Endothelial cell (in vitro differentiated cells): ENCODE results near the gene AIRE. TPM values are rescaled to one million over a fixed set of nuclear protein-coding genes. Genes with fewer than 3 reads are reported as not detected.
"Not testable (repeated sequence)": the region's sequence is repeated elsewhere in the genome, so short reads cannot be mapped to it uniquely, and the experiment has no call there.

Source experiments
- DNase-seq: peaks from one replicate; pipeline ENCODE4 v3.0.0; 2021; ENCODE audit warnings: low spot score
- H3K27ac Mint-ChIP-seq: one replicate; pipeline ENCODE4 v1.8.0; 2021; ENCODE audit warnings: mixed read lengths, inconsistent platforms; ENCODE audit not compliant: unreplicated experiment
- H3K27me3 Mint-ChIP-seq: one replicate; pipeline ENCODE4 v1.8.0; 2021; ENCODE audit warnings: mild to moderate bottlenecking, moderate library complexity, mixed read lengths, inconsistent platforms; ENCODE audit not compliant: unreplicated experiment
- H3K36me3 Mint-ChIP-seq: one replicate; pipeline ENCODE4 v1.8.0; 2021; ENCODE audit warnings: mild to moderate bottlenecking, low read depth, mixed read lengths, inconsistent platforms; ENCODE audit not compliant: unreplicated experiment
- H3K4me1 Mint-ChIP-seq: one replicate; pipeline ENCODE4 v1.8.0; 2021; ENCODE audit warnings: mild to moderate bottlenecking, mixed read lengths, inconsistent platforms; ENCODE audit not compliant: unreplicated experiment
- H3K4me3 Mint-ChIP-seq: one replicate; pipeline ENCODE4 v1.8.0; 2021; ENCODE audit warnings: mild to moderate bottlenecking, mixed read lengths, inconsistent platforms; ENCODE audit not compliant: unreplicated experiment
- H3K9me3 Mint-ChIP-seq: one replicate; pipeline ENCODE4 v1.8.0; 2021; ENCODE audit warnings: mixed read lengths, inconsistent platforms; ENCODE audit not compliant: unreplicated experiment
- CTCF ChIP-seq: fragments of 200-600 bp; sonication (generic); IDR thresholded peaks from one replicate; pipeline ENCODE4 v1.5.0; 2021; ENCODE audit warnings: antibody characterized with exemption; ENCODE audit not compliant: unreplicated experiment
- total RNA-seq: library from RNA; stranded (reverse); fragmentation: NEBNext Ultra II Directional; extraction: Animal tissue kit (Norgen Biotek cat#: 25700); gene quantifications from one replicate; pipeline ENCODE4 v1.2.1, GENCODE V29; 2021; ENCODE audit not compliant: unreplicated experiment

The AIRE gene
- total RNA-seq, 1 donor from 2014 or later, result not detected

GRCh38 chr21:44279354-44280260 lies 6.1 kb upstream of the AIRE start:
- TF ChIP-seq CTCF, result no peak
- no peak for DNase-seq
- no peaks in the 10 kb centered on the region for H3K9me3 Mint-ChIP-seq
- no peaks in the 10 kb centered on the region for H3K4me1 Mint-ChIP-seq
- no peak overlapping the region for H3K4me3 Mint-ChIP-seq
- H3K27ac Mint-ChIP-seq, result no peak overlapping the region
- peaks cover 4% of the 10 kb centered on the region for H3K27me3 Mint-ChIP-seq
- H3K36me3 Mint-ChIP-seq, result no peaks in the 10 kb centered on the region

DNA sequence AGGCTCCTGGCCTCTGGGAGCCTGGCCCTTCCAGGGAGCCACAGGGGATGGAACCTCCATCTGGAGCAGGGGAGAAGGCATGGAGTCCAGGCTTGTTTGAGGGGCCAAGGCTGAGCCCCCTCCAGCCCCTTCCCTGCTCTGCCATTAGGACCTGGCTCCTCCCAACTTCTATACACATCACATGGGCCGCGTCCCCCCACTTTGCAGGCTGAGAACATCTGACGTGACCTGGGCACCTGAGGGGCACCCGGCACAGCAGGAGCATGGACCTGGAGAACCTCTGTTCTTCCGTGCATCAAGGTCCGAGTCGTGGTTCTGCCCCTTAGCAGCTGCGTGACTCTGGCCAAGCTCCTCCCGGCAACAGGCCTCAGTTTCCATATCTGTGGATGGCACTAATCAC lies 3.9 kb upstream of the AIRE start:
- DNase-seq, result no peak
- no peak for TF ChIP-seq CTCF
- Mint-ChIP-seq H3K4me3 (no peak overlapping the region), H3K4me1 (no peaks in the 10 kb centered on the region), H3K27me3 (peaks cover 4% of the 10 kb centered on the region), H3K36me3 (no peaks in the 10 kb centered on the region), H3K9me3 (no peaks in the 10 kb centered on the region), H3K27ac (no peak overlapping the region)

DNA sequence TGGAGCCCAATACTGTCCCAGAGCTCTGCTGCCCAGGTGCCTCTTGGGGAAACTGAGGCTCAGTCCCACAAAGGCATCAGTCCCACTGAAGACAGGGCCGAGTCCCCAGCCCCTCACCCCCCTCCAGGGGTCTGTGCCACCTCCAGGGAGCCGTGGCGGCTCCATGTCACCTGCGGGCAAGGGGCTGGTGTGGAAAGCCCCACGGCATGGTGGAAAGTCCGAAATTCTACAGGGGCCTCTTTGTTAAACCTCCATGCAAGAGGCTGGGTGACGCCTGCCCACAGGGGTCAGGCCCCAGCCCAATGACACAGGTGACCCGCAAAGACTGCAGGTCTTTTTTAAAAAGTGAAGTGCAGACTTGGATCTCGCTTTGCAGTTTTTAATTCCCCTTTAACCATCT lies 3.3 kb upstream of the AIRE start:
- no peak for DNase-seq
- TF ChIP-seq CTCF, result no peak
- Mint-ChIP-seq H3K4me1 (no peaks in the 10 kb centered on the region), H3K27me3 (peaks cover 4% of the 10 kb centered on the region), H3K9me3 (no peaks in the 10 kb centered on the region), H3K27ac (no peak overlapping the region), H3K4me3 (no peak overlapping the region), H3K36me3 (no peaks in the 10 kb centered on the region)

DNA sequence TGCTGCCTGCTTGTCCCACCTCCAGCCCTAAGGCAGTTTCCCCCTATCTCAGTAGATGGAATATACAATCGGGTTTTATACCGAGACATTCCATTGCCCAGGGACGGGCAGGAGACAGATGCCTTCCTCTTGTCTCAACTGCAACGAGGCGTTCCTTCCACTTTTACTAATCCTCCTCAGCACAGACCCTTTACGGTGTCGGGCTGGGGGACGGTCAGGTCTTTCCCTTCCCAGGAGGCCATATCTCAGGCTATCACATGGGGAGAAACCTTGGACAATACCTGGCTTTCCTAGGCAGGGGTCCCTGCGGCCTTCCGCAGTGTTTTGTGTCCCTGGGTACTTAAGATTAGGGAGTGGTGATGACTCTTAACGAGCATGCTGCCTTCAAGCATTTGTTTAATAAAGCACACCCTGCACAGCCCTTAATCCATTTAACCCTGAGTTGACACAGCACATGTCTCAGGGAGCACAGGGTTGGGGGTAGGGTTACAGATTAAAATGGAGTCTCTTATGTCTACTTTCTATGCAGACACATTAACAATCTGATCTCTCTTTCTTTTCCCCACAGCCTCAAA lies 2.4 kb upstream of the AIRE start:
- H3K27ac Mint-ChIP-seq, H3K4me3 Mint-ChIP-seq, H3K9me3 Mint-ChIP-seq, H3K4me1 Mint-ChIP-seq, DNase-seq, H3K27me3 Mint-ChIP-seq, H3K36me3 Mint-ChIP-seq: not testable (repeated sequence)

DNA sequence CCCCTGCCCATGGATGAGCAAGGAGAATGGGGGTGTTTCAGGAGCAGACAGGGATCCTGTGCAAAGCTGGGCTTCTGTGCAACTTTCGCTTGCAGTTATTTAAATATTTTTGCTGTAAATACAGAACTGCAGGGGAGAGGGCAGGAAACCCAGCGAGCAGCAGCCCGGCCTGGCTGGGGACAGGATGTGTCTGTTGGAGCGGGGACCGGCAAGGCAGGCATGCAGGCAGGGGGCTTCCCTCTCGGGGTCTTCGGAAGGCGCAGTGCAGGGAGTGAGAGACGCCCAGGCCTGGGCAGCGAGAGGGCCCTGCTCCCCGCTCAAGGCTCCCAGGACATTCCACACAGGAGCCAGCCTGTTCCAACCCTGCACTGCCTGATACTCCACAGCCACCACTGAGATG lies 1.7 kb upstream of the AIRE start:
- Mint-ChIP-seq H3K27me3 (peaks cover 4% of the 10 kb centered on the region), H3K4me3 (no peak overlapping the region), H3K4me1 (no peaks in the 10 kb centered on the region), H3K27ac (no peak overlapping the region), H3K36me3 (no peaks in the 10 kb centered on the region), H3K9me3 (no peaks in the 10 kb centered on the region)
- no peak for TF ChIP-seq CTCF
- DNase-seq, result no peak
